HG03045 (cell line): ENCODE data around the gene CNNM3.
A peak's percentile ranks its signal among the peaks of the same experiment; 100 is the strongest.
"Not testable (repeated sequence)": the region's sequence is repeated elsewhere in the genome, so short reads cannot be mapped to it uniquely, and the experiment has no call there.

ENCODE experiments used
- ATAC-seq: cut with Tn5 transposase; IDR thresholded peaks from one replicate; pipeline ENCODE4 v1.9.1; 2021; ENCODE audit warnings: mild to moderate bottlenecking, moderate library complexity; ENCODE audit not compliant: unreplicated experiment

The CNNM3 gene

DNA sequence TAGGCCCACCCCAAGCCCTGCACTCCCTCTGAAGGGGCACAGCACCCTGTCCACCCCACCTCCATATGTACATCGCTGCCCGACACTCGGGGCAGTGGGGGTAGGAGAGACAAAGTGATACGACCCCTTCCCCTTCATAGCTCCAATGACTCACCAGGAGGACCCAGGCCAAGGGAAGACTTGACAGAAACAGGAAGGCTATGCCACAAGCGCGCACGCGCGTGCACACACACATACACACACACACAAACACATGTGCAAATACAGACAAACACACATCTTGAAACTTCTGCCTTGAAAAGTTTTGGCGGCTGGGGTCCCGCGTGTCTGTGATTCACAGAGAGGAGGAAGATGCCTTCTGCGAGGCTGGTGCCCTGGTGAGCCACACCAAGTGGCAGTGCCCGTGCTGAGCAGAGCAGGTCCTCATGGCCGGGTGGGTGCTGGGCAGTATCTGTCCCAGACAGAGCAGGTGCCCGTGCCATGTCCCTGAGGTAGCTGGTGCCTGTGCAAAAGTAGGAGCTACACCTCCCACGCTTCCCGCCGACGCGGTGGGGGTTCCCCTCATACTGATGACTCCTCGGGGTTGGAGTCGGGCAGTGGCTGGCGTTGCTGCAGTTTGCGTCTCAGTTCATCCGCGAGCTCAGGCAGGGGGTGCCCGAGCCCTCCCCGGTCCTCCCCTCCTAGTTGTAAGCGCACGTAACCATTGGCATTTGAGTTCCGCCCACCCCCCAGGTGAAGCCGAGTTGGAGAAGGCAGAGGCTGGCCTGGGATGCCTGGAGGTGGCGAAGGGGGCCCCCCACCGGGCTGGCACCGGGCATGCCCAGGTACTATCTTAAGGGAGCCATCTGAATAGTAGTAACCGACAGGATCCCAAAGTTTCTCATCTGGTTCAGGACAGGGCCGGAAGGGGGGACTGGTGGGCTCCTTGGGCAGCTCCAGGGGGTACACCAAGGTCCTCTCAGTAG is 44.3 kb downstream of the CNNM3 start:
- no peak for ATAC-seq

DNA sequence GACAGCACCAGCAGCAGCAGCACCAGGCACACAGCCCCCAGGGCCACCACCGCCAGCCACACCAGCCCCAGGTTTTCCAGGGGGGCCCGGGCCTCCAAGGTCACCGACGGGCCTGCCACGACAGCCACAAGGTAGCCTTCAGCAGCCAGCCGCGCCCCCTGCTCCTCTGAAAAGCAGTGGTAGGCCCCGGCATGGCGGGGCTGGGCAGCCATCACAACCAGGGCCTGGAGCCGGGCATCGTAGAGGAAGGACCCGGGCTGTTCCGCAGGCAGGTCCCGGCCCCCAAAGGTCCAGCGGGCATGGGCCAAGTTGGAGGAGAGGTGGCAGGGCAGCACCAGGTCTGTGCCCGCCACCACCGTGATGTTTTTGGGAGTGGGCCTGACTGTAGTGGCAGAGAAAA is 45.0 kb downstream of the CNNM3 start:
- ATAC-seq, result no peak

DNA sequence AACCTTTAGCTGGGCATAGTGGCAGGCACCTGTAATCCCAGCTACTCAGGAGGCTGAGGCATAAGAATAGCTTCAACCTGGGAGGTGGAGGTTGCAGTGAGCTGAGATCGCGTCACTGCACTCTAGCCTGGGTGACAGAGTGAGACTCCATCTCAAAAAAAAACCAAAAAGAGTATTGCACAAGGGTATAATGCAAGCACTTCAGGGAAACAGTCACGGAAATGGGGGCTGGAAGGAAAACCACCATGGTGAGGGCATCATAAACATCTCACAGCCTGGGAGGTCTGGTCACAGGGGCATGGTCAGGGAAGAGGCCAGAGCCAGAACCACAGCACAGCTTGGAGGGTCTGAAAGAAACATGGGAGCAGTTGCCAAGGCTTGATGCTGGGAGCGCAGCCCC is 47.0 kb downstream of the CNNM3 start:
- not testable (repeated sequence) for ATAC-seq

DNA sequence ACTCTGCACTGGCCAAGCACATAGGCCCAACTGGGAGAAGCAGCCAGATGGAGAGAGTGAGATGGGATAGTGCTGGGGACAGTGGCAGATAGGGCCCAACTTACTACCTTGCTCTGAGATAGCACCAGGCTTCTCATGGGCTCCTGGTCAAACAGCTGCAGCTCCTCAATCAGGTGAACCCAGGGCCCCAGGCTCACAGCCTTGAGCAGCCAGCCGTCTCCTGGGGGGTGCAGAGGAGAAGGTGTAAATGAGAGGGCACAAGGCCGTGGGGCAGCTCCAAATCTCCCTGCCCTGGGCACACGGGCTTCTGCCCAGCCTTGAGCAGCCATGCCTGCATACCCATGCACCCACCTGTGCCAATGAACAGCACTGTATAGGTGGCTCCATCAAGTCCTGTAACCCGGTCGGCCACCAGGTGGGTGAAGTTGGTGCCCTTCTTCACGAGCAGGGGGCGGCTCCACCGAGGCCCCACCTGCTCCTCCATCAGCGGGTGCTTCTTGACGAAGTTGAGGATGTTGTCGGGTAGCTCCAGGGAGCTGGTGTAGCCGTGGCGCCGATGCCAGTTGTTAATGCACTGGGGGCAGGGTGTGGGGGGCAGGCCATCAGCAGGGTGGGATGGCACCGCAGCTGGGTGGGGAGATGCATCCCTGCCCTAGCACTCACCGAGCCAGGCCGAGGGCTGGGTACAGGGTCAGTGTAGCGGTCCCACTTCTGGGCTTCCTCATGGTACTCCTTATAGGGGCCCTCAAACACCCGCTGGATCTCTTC is 47.7 kb downstream of the CNNM3 start:
- ATAC-seq, result no peak

DNA sequence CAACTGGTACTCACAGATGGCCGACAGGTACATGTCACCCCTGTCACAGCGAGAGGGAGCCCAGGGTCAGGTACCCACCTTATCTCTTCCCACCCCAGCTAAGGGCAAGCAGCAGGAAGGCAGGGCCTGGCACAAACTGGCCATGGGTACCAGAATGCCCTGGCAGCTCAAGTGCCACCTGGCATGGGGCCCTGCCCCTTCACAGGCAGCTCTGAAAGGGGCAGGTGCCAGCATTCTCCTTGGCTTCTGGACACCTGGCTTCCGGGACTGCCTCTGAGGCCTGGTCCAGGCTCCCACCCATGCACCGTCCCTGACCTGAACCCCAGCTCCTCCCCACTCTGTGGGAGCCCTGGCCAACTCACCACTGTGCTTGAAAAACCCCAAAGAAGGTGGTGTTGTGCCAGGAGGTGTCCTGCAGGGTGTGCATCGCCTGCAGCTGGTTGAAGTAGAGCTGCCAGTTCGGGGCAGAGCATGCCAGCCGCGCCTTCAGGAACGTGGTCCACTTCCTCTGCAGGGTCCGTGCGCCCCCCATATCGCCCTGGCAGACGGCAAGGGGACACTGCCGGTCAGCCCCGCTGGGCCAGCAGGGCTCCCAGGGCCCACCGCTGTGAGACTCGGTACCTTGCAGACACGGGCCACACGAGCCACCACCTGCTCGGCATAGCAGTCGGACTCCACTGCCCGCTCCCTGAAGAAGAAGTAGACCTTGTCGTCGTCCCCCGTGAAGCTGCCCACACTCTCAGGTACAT is 48.4 kb downstream of the CNNM3 start:
- ATAC-seq, result no peak

DNA sequence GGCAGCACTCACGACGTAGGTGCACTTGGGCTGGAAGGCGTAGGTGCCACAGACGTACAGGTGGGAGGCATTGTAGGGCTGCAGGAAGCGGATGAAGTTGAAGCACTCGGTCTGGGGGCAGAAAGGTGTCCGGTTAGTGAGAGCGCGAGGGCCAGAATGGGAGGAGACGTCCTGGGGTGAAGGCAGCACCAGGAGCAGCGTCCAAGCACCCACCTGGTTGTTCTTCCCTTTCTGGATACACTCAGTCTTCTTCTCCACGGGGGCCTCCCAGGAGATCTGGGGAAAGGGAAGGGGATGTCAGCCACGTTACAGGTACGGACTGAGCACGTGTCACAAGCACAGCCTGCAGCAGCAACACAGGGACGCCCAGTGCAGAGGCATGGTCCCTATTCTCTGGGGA is 49.6 kb downstream of the CNNM3 start:
- ATAC-seq, result no peak

DNA sequence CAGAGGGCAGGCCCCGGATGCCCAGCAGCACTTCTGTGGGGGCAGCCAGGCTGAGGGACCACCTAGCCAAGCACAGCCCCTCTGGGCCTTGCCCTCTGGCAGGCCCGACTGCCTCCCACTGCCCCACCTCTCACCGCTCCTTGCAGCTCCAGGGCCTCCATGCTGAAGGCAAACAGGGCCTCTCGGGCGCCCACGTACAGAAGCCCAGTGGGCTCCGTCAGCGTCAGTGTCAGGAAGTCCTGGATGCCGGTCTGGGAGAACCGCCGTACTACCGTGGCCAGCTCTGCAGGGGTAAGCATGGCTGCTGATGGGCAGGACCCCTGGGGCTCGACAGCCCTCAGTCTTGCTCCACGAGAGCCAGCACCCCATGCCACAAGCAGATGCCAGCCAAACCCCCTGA is 50.1 kb downstream of the CNNM3 start:
- no peak for ATAC-seq

DNA sequence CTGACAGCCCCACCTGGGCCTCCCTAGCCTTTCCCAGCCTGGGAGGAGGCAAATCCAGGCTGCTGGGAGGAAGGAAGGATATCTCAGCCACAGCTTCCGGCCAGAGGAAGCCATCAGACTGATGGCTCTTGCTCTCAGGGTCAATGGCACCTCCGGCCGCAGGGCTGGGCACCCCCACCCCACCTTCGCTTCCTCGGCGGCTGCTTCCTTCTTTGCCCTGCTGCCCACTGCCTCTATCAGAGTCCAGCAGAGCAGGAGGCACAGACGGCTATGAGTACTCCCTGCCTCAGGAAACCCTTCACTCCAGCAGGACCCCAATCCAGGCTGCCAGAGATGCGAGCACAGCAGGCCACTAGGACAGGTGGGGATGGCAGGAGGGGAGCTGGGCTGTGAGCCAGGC is 50.5 kb downstream of the CNNM3 start:
- no peak for ATAC-seq

DNA sequence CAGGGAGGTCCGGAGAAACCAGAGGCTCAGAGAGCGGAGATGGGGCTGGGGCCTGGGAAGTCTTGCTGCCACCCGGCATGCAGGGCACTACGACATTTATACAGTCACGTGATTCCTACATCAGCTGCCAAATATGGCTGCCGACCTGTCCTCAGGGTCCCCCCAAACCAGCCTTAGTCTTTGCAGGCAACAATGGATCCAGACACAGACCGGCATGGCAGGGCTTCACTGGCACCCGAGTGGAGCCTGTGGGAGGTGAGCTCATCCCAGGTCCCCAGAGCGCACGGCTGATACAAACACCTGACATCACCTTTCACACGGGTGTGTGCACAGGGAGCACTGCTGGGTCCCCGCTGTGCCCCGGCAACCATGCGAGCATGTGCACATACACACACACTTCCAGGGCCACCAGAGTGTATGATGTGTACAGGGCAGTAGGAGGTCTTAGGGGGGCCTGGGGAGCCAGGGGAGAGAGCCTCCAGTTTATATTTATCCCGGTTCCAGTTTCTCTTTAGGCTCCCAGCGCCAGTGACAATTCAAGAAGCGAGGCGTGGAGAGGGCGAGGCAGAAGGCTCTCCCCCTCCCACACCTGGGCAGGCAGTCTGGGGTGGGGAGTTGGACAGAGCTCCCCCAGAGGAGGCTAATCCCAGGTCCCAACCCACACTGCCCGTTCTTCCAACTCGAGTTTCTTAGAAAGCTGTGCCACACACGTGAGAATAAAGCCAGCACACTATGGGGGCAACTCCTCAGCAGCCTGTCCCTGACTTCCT is 51.1 kb downstream of the CNNM3 start:
- ATAC-seq, result no peak

DNA sequence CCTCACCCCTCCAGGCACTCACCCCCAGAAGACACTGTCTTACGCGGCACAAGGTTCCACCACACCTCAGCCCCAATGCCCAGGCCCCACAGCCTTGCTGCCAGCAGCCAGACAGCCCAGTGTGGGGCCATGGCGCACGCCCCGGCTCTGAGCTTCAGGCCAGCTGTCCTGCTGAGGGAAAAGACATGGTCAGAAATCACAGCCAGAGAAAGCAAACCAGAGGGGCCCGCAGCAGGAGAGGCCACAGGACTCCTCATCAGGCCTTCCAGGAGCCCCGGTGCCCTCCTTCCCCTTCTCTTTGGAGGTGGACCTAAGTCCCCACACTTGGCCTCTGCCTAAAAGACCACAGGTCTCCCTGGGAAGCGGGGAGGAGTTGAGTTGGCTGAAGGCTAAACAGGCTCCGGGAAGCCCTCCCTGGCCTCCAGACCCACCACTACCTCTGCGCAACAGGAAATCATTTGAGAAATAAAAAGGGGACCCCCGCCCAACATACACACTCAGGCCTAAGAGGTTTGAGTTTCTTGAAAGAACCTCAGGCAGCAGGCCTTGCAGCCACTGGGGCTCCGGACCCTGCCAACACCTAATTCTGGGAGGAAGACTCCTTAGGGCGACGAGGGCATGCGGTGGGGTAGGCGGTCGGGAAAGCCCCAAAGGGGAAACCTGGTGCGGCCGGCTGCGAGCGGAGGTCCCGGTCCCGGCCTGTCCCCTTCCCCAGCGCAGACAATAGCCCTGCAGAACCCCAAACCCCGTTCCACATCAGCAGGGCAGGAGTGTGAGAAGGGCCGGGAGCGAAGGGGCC is 51.9 kb downstream of the CNNM3 start:
- peak; percentile 13 for ATAC-seq

DNA sequence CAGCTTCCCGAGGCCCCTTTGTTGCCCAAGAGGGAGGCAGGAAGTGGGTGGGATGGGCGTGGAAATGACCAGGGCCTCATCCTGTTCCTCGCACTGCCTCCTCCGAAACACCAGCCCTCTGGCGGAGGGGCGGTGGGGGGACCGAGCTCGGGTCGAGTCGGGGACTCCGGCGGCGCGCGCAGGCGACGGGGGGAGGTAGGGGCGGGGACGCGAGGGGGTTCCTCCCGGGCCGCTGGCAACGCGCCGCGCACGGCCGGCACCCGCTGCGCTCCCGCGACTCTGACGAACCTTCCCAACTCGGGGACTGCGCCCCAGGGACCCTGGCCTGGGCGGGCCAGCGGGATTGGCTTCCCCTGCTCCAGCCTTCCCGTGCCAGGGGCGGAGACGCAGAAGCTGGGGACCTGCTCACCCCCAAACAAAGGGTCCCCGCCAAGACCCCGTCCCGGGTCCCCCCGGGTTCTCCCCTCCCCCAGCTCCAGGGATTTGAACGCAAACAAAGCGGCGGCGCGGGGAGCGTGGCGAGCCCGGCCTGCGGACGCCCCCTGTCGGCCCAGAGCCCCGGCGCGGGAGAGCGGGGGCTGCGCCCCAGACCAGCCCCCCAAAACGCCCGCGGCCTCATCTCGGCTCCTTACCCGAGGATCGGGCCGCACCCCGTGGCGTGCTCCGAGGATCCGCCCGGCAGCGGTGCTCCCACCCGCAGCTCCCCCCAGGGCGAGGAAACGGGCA is 52.6 kb downstream of the CNNM3 start:
- peak; percentile 41 for ATAC-seq

DNA sequence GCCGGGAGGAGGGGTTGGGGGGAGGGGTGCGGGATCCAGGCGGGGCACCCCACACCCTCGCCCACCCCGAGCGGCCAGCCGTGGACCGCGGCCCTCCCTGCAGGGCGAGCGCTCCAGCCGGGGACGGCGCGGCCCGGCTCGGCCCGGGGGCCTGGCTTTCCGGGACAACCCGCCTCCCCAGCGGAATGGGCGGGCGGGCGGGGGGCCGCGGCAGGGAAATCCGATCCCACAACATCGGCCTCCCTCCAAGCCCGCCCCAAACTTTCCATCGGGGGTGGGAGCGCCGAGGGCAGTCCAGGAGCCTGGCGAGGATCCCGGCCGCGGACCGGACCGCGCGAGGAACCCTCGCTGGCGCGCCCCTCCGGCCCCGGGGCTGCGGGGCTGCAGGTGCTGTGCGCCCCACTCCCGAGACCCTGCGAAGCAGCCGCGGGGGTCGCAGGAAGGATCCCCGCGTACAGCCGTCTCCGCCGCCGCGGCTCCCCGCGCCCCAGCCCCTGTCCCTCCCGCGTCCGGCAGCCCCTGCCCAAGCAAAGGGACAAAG is 53.3 kb downstream of the CNNM3 start:
- ATAC-seq, result peak; percentile 11

DNA sequence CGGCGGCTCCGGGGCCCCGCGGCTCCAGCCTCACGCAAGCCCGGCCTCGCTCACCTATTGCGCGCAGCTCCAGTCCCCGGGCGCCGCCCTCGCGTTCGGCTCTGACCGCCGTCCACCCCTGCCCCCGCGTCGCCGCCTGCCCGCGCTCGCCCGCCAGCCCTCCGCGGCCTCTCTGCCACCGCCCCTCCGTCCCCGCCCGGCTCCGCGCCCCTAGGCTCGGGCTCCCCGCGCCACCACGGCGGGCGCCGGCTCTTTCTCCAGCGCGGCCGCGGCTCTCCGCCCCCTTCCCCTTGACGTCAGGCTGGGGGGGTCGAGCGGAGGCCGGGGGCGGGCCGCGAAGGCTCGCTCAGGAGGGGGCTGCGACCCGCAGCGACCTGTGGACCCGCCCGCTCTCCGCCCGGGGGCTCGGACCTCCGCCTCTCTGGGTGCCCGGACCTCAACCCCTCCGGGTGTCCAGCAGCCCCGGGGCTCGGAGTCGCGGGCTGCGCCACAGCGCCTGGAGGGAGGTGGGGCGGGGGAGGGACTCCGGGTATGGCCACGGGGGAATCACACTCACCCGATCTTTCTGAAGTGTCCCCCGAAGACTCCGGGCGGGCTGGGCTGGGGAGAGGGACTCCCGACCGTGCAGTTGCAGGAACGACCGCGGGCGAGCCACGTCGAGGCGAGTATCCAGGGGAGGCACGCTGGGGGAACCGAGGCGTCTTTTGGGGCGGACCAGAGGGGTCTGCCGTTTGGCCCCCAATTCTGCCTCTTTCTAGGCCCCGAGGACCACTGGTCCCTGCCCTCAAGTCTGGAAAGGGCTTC is 54.0 kb downstream of the CNNM3 start, which contains the start of gene SEMA4C:
SEMA4C (minus strand) TSS at position 259 of the 804 bp plus-strand sequence. CDS start 2,194 bp downstream, outside the sequence.
- no peak for ATAC-seq

DNA sequence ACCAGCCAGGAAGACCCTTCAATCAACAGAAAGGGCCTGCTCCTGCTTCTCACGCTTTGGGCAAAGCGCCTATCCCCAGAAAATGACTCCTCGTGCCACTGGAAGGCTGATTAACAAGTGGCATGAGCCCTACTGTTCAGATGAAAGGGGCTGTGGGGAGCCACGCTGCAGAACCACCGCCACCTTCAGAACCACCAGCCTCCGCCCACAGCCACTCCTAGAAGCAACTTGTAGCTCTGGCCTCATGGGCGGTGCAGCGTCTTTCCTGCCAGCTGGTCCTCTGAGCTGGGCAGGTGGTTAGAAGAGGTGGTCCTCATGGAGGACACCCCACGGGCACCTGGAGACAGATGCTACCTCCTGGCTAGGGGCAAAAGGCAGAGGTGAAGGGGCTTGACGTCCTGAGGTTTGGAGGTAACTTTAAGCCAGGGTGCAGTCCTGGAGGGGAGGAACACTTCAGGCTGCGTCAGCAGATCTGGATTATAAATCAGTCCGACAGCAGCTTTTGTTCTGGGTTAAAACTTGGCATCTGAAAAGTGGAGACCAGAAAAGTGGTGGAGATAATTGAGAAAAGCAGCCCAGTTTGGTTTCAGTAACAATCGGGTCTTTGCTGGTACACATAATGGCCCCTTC is 54.7 kb downstream of the CNNM3 start:
- no peak for ATAC-seq

DNA sequence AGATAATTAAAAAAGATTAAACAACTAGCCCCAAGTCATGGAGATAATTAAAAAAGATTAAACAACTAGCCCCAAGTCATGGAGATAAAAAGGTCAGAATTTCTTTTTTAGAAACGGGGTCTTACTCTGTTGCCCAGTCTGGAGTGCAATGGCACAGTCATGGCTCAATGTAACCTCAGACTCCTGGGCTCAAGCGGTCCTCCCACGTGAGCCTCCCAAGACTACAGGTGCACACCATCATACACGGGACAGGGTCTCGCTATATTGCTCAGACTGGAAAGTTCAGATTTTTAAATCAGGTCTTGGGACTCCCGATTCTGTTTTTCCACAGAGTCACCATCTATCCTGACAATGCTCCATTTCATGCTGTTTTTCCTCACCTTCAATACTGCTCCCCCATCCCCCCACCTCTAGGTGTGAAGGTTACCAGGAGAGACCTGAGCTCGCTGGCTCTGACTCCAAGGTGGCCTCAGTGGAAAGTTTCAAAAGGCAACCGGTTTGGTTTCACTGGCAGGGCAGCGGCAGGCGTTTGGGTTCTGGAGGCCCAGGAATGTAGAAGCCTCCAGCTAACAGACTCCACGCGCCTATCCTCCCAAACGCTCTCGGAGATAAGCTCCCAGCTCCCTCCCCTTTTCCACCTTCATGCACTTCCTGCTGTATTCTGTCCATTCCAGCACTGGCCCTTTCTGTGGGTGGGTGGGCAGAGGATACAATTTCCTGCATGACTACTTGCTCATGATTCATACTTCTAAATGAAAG is 56.7 kb downstream of the CNNM3 start:
- ATAC-seq, result no peak

DNA sequence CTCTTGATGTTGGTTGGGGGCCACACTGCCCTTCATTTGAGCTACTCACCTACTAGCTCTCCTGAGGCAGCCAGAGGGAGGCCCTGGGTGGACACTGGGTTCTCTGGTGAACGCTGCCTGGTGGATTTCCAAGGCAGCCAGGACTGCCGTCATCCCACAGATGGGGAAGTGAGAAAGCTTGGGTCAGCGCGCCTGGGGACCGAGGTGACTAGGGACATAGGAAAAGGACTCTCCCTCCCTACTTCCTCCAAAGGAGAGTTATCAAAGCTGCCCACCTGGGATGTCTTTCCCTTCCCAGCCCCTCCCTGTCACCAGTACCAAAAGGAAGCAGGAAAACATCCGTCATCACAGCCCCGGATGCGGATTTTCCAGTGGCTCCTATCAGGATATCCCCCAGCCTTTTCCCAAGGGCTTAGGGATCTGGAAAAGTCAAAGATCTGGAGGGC is 57.6 kb downstream of the CNNM3 start:
- no peak for ATAC-seq
